Gastroesophageal sphincter (tissue), 3 donors: Measurements from ENCODE around the gene TMEM221.

ENCODE experiments used
- CTCF ChIP-seq, 4 experiments: fragments of 200-600 bp in 2 of 4; fragments of 450-650 bp in 2 of 4; sonication (generic) in 1 of 4; IDR thresholded peaks; one replicate each; pipeline ENCODE4 v1.5.1; 2017 to 2019; ENCODE audit warnings: antibody characterized with exemption in 4 of 4, mild to moderate bottlenecking in 2 of 4, moderate library complexity in 2 of 4
- POLR2A ChIP-seq, 2 donors: fragments of 450-650 bp; IDR thresholded peaks; one replicate each; pipeline ENCODE4 v1.6.1; 2017; ENCODE audit warnings: antibody characterized with exemption in 2 of 2, mild to moderate bottlenecking in 2 of 2, moderate library complexity in 1 of 2

- TF ChIP-seq CTCF (IDR thresholded peaks at IDR 0.05) (no peak), POLR2A (IDR thresholded peaks at IDR 0.05) (no peak)
These were observed 18.0 kb upstream of the TMEM221 start for GRCh38 chr19:17466487-17466850.
